ENCODE results near the gene ATP13A5. TPM values are rescaled to one million over a fixed set of nuclear protein-coding genes. Genes with fewer than 3 reads are reported as not detected.

ATP13A5 gene, protein sequence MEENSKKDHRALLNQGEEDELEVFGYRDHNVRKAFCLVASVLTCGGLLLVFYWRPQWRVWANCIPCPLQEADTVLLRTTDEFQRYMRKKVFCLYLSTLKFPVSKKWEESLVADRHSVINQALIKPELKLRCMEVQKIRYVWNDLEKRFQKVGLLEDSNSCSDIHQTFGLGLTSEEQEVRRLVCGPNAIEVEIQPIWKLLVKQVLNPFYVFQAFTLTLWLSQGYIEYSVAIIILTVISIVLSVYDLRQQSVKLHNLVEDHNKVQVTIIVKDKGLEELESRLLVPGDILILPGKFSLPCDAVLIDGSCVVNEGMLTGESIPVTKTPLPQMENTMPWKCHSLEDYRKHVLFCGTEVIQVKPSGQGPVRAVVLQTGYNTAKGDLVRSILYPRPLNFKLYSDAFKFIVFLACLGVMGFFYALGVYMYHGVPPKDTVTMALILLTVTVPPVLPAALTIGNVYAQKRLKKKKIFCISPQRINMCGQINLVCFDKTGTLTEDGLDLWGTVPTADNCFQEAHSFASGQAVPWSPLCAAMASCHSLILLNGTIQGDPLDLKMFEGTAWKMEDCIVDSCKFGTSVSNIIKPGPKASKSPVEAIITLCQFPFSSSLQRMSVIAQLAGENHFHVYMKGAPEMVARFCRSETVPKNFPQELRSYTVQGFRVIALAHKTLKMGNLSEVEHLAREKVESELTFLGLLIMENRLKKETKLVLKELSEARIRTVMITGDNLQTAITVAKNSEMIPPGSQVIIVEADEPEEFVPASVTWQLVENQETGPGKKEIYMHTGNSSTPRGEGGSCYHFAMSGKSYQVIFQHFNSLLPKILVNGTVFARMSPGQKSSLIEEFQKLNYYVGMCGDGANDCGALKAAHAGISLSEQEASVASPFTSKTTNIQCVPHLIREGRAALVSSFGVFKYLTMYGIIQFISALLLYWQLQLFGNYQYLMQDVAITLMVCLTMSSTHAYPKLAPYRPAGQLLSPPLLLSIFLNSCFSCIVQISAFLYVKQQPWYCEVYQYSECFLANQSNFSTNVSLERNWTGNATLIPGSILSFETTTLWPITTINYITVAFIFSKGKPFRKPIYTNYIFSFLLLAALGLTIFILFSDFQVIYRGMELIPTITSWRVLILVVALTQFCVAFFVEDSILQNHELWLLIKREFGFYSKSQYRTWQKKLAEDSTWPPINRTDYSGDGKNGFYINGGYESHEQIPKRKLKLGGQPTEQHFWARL
- not detected in 2 replicates for total RNA-seq

DNA sequence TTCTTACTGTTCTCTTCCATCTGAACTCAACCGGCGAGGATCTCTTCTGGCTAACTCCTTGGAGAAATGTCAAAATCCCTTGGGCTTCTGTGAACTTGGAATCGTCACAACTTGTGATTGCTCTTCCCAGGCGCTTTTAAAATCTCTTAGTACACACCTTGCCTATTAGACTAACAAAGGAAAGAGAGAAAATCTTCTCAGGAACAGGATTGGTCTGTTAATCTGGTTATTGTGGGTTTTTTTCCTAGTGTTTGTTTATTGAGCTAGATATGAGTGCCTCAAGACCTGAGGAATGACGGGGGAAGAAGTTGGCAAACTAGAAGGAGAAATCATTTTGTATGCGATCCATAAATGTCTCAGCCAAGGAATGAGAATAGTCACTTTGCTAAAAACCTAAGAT lies at the start of gene ATP13A5:
Gene ATP13A5, minus strand, starts transcription at position 48 of the 400 bp plus-strand sequence. Its CDS starts 28 bp downstream, at position 20.

DNA sequence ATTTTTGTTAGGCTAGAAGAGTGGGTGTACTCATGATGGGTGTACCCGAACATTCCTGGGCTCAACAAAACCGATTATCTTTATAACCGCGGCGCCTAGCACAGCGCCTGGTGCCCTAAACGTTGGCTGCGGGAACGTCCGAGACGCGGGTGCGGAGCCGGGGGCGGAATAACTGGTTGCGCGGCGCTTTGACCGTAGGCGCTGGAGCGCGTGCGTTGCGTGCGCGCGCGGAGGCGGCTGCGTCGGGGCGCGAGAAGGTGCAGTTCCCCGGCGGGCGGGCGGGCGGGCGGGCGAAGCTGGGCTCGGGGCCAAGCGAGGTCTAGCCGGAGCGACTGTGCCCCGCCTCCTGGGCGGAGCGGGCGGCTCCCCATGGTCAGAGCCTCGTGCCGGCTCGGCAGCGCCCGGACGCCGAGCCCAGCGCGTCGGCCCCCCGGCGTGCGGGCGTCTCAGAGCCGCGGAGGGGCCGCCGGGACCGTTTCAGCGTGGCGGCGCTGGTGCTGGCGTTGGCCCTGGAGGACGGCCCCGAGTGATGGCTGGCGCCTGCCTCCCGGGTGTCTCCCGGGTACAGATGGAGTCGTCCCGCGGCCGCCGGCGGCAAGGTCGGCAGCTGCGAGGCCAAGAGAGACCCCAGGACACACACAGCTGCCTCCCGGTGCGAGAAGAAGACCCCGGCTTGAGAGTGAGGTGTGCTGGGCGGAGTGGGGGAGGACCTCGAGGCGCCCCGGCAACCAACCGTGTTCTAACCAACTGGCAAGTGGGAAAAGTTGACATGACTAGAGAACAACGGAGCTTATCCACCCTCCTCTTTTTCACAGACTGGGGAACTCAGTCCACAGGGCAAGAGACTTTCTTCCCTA lies 137.5 kb downstream of the ATP13A5 start, which contains the start of gene PLAAT1:
Gene PLAAT1, plus strand, starts transcription at position 373 of the 857 bp plus-strand sequence. CDS start 14,429 bp downstream, outside the sequence.

Other genes starting within 250 kb of the ATP13A5 start
- not detected in 2 replicates for gene PLAAT1, start 137.5 kb downstream of the ATP13A5 start, total RNA-seq
- not detected in 2 replicates for gene ATP13A4, start 176.1 kb upstream of the ATP13A5 start, total RNA-seq
- 41.2 and 62.0 TPM in 2 replicates for gene OPA1, start 214.5 kb upstream of the ATP13A5 start, total RNA-seq